Activated CD8-positive, alpha-beta T cell treated with anti-CD3 and anti-CD28 coated beads, Interleukin-2, amount 10 ng/mL, durations not matched to agents 7 days and 5 days (primary cell): Measurements from ENCODE around the gene CNTN1. TPM values are rescaled to one million over a fixed set of nuclear protein-coding genes. Genes with fewer than 3 reads are reported as not detected.

Experiments
- ATAC-seq: fragments of 150-1000 bp; cut with Tn5 transposase; one replicate; pipeline ENCODE4 v1.10.0; 2021; ENCODE audit warnings: moderate library complexity
- CTCF ChIA-PET: fragments of 350-600 bp; sonication (Branson Sonifier 250); formaldehyde crosslinking; loops from one replicate; lab custom pipeline; 2021; ENCODE audit warnings: antibody characterized with exemption; lab: Charles Lee
- POLR2A ChIA-PET: fragments of 350-600 bp; sonication (Branson Sonifier 250); formaldehyde crosslinking; loops from one replicate; lab custom pipeline; 2021; ENCODE audit warnings: antibody characterized with exemption; lab: Charles Lee
- DNase-seq: peaks from one replicate; pipeline ENCODE4 v3.0.0-alpha.2; 2020
- H3K27ac Mint-ChIP-seq: one replicate; pipeline ENCODE4 v1.8.0; 2021; ENCODE audit warnings: mild to moderate bottlenecking, mixed read lengths
- H3K27me3 Mint-ChIP-seq: one replicate; pipeline ENCODE4 v1.8.0; 2021; ENCODE audit warnings: low read depth, mixed read lengths
- H3K36me3 Mint-ChIP-seq: one replicate; pipeline ENCODE4 v1.8.0; 2021; ENCODE audit warnings: low read depth, mixed read lengths
- H3K4me1 Mint-ChIP-seq: one replicate; pipeline ENCODE4 v1.8.0; 2021; ENCODE audit warnings: low read depth, mixed read lengths
- H3K4me3 Mint-ChIP-seq: one replicate; pipeline ENCODE4 v1.8.0; 2021; ENCODE audit warnings: mild to moderate bottlenecking, mixed read lengths
- H3K9me3 Mint-ChIP-seq: one replicate; pipeline ENCODE4 v1.8.0; 2022; ENCODE audit warnings: mixed read lengths; ENCODE audit not compliant: insufficient read depth
- total RNA-seq, 2 experiments: library from RNA; stranded (reverse); gene quantifications; one replicate each; pipeline ENCODE4 v1.2.3, GENCODE V29; 2021

The CNTN1 gene
- total RNA-seq, 2 experiments from 2014 or later, result not detected

- Mint-ChIP-seq H3K9me3 (no peaks in the 10 kb centered on the region), H3K27ac (no peak overlapping the region), H3K4me1 (no peaks in the 10 kb centered on the region), H3K36me3 (no peaks in the 10 kb centered on the region), H3K4me3 (no peak overlapping the region), H3K27me3 (no peaks in the 10 kb centered on the region)
- CTCF ChIA-PET, result no interaction called here
- no peak for ATAC-seq
- no peak for DNase-seq
- POLR2A ChIA-PET, result no interaction called here
Measured at GRCh38 chr12:40892528-40892927, 200.3 kb downstream of the CNTN1 start.

GRCh38 chr12:40898505-40898904, 206.3 kb downstream of the CNTN1 start:
- H3K9me3 Mint-ChIP-seq, result no peaks in the 10 kb centered on the region
- H3K27me3 Mint-ChIP-seq, result no peaks in the 10 kb centered on the region
- no peaks in the 10 kb centered on the region for H3K4me1 Mint-ChIP-seq
- ATAC-seq (no peak), DNase-seq (no peak)
- no peak overlapping the region for H3K4me3 Mint-ChIP-seq
- CTCF ChIA-PET, result no interaction called here
- no peaks in the 10 kb centered on the region for H3K36me3 Mint-ChIP-seq
- POLR2A ChIA-PET, result no interaction called here
- no peak overlapping the region for H3K27ac Mint-ChIP-seq

GRCh38 chr12:40903040-40903439, 210.8 kb downstream of the CNTN1 start:
- POLR2A ChIA-PET, result no interaction called here
- no peak overlapping the region for H3K27ac Mint-ChIP-seq
- H3K27me3 Mint-ChIP-seq, result no peaks in the 10 kb centered on the region
- CTCF ChIA-PET, result no interaction called here
- ATAC-seq (no peak), DNase-seq (no peak)
- no peak overlapping the region for H3K4me3 Mint-ChIP-seq
- H3K9me3 Mint-ChIP-seq, result no peaks in the 10 kb centered on the region
- H3K36me3 Mint-ChIP-seq, result no peaks in the 10 kb centered on the region
- H3K4me1 Mint-ChIP-seq, result no peaks in the 10 kb centered on the region

GRCh38 chr12:40907115-40907527, 214.9 kb downstream of the CNTN1 start:
- Mint-ChIP-seq H3K9me3 (no peaks in the 10 kb centered on the region), H3K4me3 (no peak overlapping the region), H3K27ac (no peak overlapping the region), H3K4me1 (no peaks in the 10 kb centered on the region), H3K27me3 (no peaks in the 10 kb centered on the region), H3K36me3 (no peaks in the 10 kb centered on the region)
- ChIA-PET POLR2A (no interaction called here), CTCF (no interaction called here)
- ATAC-seq (no peak), DNase-seq (no peak)

- no peaks in the 10 kb centered on the region for H3K27me3 Mint-ChIP-seq
- POLR2A ChIA-PET, result no interaction called here
- CTCF ChIA-PET, result no interaction called here
- H3K9me3 Mint-ChIP-seq, result no peaks in the 10 kb centered on the region
- DNase-seq, result no peak
- no peak overlapping the region for H3K27ac Mint-ChIP-seq
- H3K4me3 Mint-ChIP-seq, result no peak overlapping the region
- ATAC-seq, result no peak
- no peaks in the 10 kb centered on the region for H3K36me3 Mint-ChIP-seq
- H3K4me1 Mint-ChIP-seq, result no peaks in the 10 kb centered on the region
Measured at GRCh38 chr12:40911676-40912075, 219.4 kb downstream of the CNTN1 start.

- no peak for ATAC-seq
- CTCF ChIA-PET, result no interaction called here
- H3K36me3 Mint-ChIP-seq, result no peaks in the 10 kb centered on the region
Measured at GRCh38 chr12:40915172-40915571, 222.9 kb downstream of the CNTN1 start.

GRCh38 chr12:40917561-40917960, 225.3 kb downstream of the CNTN1 start:
- DNase-seq (no peak), ATAC-seq (no peak)
- no peaks in the 10 kb centered on the region for H3K9me3 Mint-ChIP-seq
- no peaks in the 10 kb centered on the region for H3K4me1 Mint-ChIP-seq
- H3K36me3 Mint-ChIP-seq, result no peaks in the 10 kb centered on the region
- no peak overlapping the region for H3K4me3 Mint-ChIP-seq
- ChIA-PET POLR2A (no interaction called here), CTCF (no interaction called here)
- no peaks in the 10 kb centered on the region for H3K27me3 Mint-ChIP-seq
- no peak overlapping the region for H3K27ac Mint-ChIP-seq

More at GRCh38 chr12:40915172-40915571, 222.9 kb downstream of the CNTN1 start:
- DNase-seq, result no peak
- POLR2A ChIA-PET, result no interaction called here
- H3K27me3 Mint-ChIP-seq, result no peaks in the 10 kb centered on the region
- H3K4me1 Mint-ChIP-seq, result no peaks in the 10 kb centered on the region
- H3K9me3 Mint-ChIP-seq, result no peaks in the 10 kb centered on the region
- H3K4me3 Mint-ChIP-seq, result no peak overlapping the region
- H3K27ac Mint-ChIP-seq, result no peak overlapping the region

- H3K9me3 Mint-ChIP-seq, result no peaks in the 10 kb centered on the region
- H3K27me3 Mint-ChIP-seq, result no peaks in the 10 kb centered on the region
- POLR2A ChIA-PET, result no interaction called here
- CTCF ChIA-PET, result no interaction called here
- H3K27ac Mint-ChIP-seq, result no peak overlapping the region
- no peaks in the 10 kb centered on the region for H3K36me3 Mint-ChIP-seq
- no peaks in the 10 kb centered on the region for H3K4me1 Mint-ChIP-seq
- no peak overlapping the region for H3K4me3 Mint-ChIP-seq
- no peak for ATAC-seq
- no peak for DNase-seq
Measured at GRCh38 chr12:40921563-40922163, 229.4 kb downstream of the CNTN1 start.

- H3K4me3 Mint-ChIP-seq, result no peak overlapping the region
- ATAC-seq (no peak), DNase-seq (no peak)
- H3K4me1 Mint-ChIP-seq, result no peaks in the 10 kb centered on the region
- H3K27ac Mint-ChIP-seq, result no peak overlapping the region
- H3K9me3 Mint-ChIP-seq, result no peaks in the 10 kb centered on the region
- POLR2A ChIA-PET, result no interaction called here
- CTCF ChIA-PET, result interaction anchor here (1.9 kb wide), 1 partner anchor 8 kb away, joined by 5 read pairs; no protein-coding TSS in a partner anchor
- no peaks in the 10 kb centered on the region for H3K36me3 Mint-ChIP-seq
- H3K27me3 Mint-ChIP-seq, result peaks cover 3% of the 10 kb centered on the region
Measured at GRCh38 chr12:40937891-40938290, 245.7 kb downstream of the CNTN1 start.

GRCh38 chr12:40942326-40942725, 250.1 kb downstream of the CNTN1 start:
- CTCF ChIA-PET, result no interaction called here
- DNase-seq, result no peak
- Mint-ChIP-seq H3K4me3 (no peak overlapping the region), H3K36me3 (no peaks in the 10 kb centered on the region), H3K9me3 (no peaks in the 10 kb centered on the region), H3K27me3 (peaks cover 3% of the 10 kb centered on the region), H3K4me1 (no peaks in the 10 kb centered on the region), H3K27ac (no peak overlapping the region)
- POLR2A ChIA-PET, result no interaction called here
- no peak for ATAC-seq

GRCh38 chr12:40945772-40946171, 253.5 kb downstream of the CNTN1 start:
- CTCF ChIA-PET, result interaction anchor here (1.2 to 2.5 kb wide), 2 partner anchors 8 to 1078 kb away, joined by 5 to 19 read pairs; no protein-coding TSS in a partner anchor
- DNase-seq (no peak), ATAC-seq (no peak)
- H3K27me3 Mint-ChIP-seq, result peaks cover 3% of the 10 kb centered on the region
- no peak overlapping the region for H3K4me3 Mint-ChIP-seq
- POLR2A ChIA-PET, result no interaction called here
- no peaks in the 10 kb centered on the region for H3K9me3 Mint-ChIP-seq
- H3K36me3 Mint-ChIP-seq, result no peaks in the 10 kb centered on the region
- no peak overlapping the region for H3K27ac Mint-ChIP-seq
- H3K4me1 Mint-ChIP-seq, result no peaks in the 10 kb centered on the region

- no peak for ATAC-seq
- no peaks in the 10 kb centered on the region for H3K4me1 Mint-ChIP-seq
- DNase-seq, result no peak
- POLR2A ChIA-PET, result no interaction called here
- no peaks in the 10 kb centered on the region for H3K9me3 Mint-ChIP-seq
- peaks cover 3% of the 10 kb centered on the region for H3K27me3 Mint-ChIP-seq
- no peak overlapping the region for H3K27ac Mint-ChIP-seq
- H3K4me3 Mint-ChIP-seq, result no peak overlapping the region
- CTCF ChIA-PET, result interaction anchor here (1.2 to 2.5 kb wide), 2 partner anchors 9 to 1077 kb away, joined by 5 to 19 read pairs; no protein-coding TSS in a partner anchor
- no peaks in the 10 kb centered on the region for H3K36me3 Mint-ChIP-seq
Measured at GRCh38 chr12:40946612-40947194, 254.5 kb downstream of the CNTN1 start.
